GM12878 (cell line): ENCODE results near the gene NDUFA13. TPM values are rescaled to one million over a fixed set of nuclear protein-coding genes. Genes with fewer than 3 reads are reported as not detected.

Source experiments
- ATAC-seq: fragments of 200-7000 bp; cut with Tn5 transposase; 3 replicates; pipeline ENCODE4 v1.9.1; 2020; ENCODE audit warnings: mild to moderate bottlenecking, moderate library complexity
- BruUV-seq: library from RNA; stranded (reverse); fragments of 400-500 nt; replicated peaks from 2 replicates; lab custom pipeline; 2021; lab: Mats Ljungman, UMichigan
- CTCF ChIA-PET: fragments of 300-600 bp; sonication (Branson Sonifier 250); formaldehyde crosslinking; extraction: SDS; loops from one replicate; lab custom pipeline; 2021; ENCODE audit warnings: inconsistent platforms; lab: Yijun Ruan, JAX
- POLR2A ChIA-PET: fragments of 350-600 bp; formaldehyde crosslinking; extraction: SDS; loops from one replicate; lab custom pipeline; 2021; ENCODE audit warnings: inconsistent platforms; lab: Charles Lee
- RAD21 ChIA-PET: fragments of 300-600 bp; sonication (Branson Sonifier 250); formaldehyde crosslinking; loops from one replicate; lab custom pipeline; 2023; ENCODE audit warnings: antibody characterized with exemption; ENCODE audit not compliant: unreplicated experiment; lab: Charles Lee
- SMC1A ChIA-PET: fragments of 300-600 bp; sonication (Branson Sonifier 250); formaldehyde crosslinking; loops from one replicate; lab custom pipeline; 2023; ENCODE audit not compliant: unreplicated experiment, uncharacterized antibody; lab: Charles Lee
- DNase-seq: peaks from one replicate; pipeline ENCODE4 v3.0.0-alpha.2; 2011; ENCODE audit warnings: low read depth, low spot score
- FAIRE-seq: peaks from 3 replicates; lab custom pipeline; 2011; peaks lifted over from hg19 to GRCh38; lab: Jason Lieb, UNC
- H2AFZ ChIP-seq: 2 replicates; pipeline ENCODE4 v1.6.0; 2011; ENCODE audit warnings: low read depth, low read length, control low read depth; ENCODE audit not compliant: control insufficient read depth
- H3K27ac ChIP-seq: 2 replicates; pipeline ENCODE4 v1.5.1; 2011; ENCODE audit warnings: control low read depth; ENCODE audit not compliant: control insufficient read depth, insufficient read depth
- H3K27me3 ChIP-seq, 2 experiments: replicated peaks in 1 of 2; 2 replicates each; pipeline versions ENCODE4 v1.6.0 to v1.6.1; 2011; ENCODE audit warnings: low read length in 1 of 2; ENCODE audit not compliant: control insufficient read depth in 2 of 2, insufficient read depth in 2 of 2
- H3K36me3 ChIP-seq, 2 experiments: 2 replicates each; pipeline ENCODE4 v1.5.1; 2011; ENCODE audit warnings: low read length in 1 of 2; ENCODE audit not compliant: control insufficient read depth in 2 of 2, insufficient read depth in 2 of 2
- H3K4me1 ChIP-seq: 2 replicates; pipeline ENCODE4 v1.6.1; 2011; ENCODE audit warnings: mild to moderate bottlenecking, low read length, moderate library complexity, mixed read lengths; ENCODE audit not compliant: control insufficient read depth, insufficient read depth
- H3K4me2 ChIP-seq: 2 replicates; pipeline ENCODE4 v1.6.0; 2011; ENCODE audit warnings: control low read depth; ENCODE audit not compliant: control insufficient read depth, insufficient read depth
- H3K4me3 ChIP-seq: fragments of 200-600 bp; sonication (generic); 2 replicates; pipeline ENCODE4 v1.5.1; 2016
- H3K79me2 ChIP-seq: 2 replicates; pipeline ENCODE4 v1.6.0; 2011; ENCODE audit warnings: low read length; ENCODE audit not compliant: control insufficient read depth, insufficient read depth
- H3K9ac ChIP-seq: 2 replicates; pipeline ENCODE4 v1.8.0; 2011; ENCODE audit warnings: low read length, control low read depth, mixed read lengths; ENCODE audit not compliant: control insufficient read depth, insufficient read depth
- H3K9me3 ChIP-seq: replicated peaks from 3 replicates; pipeline ENCODE4 v1.5.1; 2011; ENCODE audit warnings: mild to moderate bottlenecking, low read length; ENCODE audit not compliant: control insufficient read depth, insufficient read depth
- H4K20me1 ChIP-seq: 2 replicates; pipeline ENCODE4 v1.6.0; 2011; ENCODE audit not compliant: control insufficient read depth, insufficient read depth
- BACH1 ChIP-seq: fragments of 450-650 bp; IDR thresholded peaks from 2 replicates; pipeline ENCODE4 v1.6.1; 2017; ENCODE audit warnings: mild to moderate bottlenecking, borderline replicate concordance
- BCLAF1 ChIP-seq: fragments of 450-650 bp; IDR thresholded peaks from 2 replicates; pipeline ENCODE4 v1.6.1; 2017; ENCODE audit warnings: antibody characterized with exemption, mild to moderate bottlenecking, moderate library complexity
- CBFB ChIP-seq: IDR thresholded peaks from 2 replicates; pipeline ENCODE4 v1.6.1; 2016; ENCODE audit warnings: antibody characterized with exemption, low read depth
- CBX5 ChIP-seq: sonication (generic); IDR thresholded peaks from 2 replicates; pipeline ENCODE4 v1.6.1; 2016; ENCODE audit warnings: low read depth, moderate library complexity, mild to moderate bottlenecking, inconsistent platforms
- CREB1 ChIP-seq: IDR thresholded peaks from 2 replicates; pipeline ENCODE4 v1.6.1; 2012; ENCODE audit warnings: low read depth, mild to moderate bottlenecking, inconsistent platforms
- FOS ChIP-seq: IDR thresholded peaks from 3 replicates; pipeline ENCODE4 v1.6.1; 2011; ENCODE audit warnings: borderline replicate concordance; ENCODE audit not compliant: insufficient read length; ENCODE audit errors: extremely low read depth
- HSF1 ChIP-seq: fragments of 150-350 bp; IDR thresholded peaks from 2 replicates; pipeline ENCODE4 v1.6.1; 2014; ENCODE audit warnings: mild to moderate bottlenecking, low read depth, low read length
- IKZF2 ChIP-seq, 2 experiments: fragments of 450-650 bp; IDR thresholded peaks; 2 replicates each; pipeline ENCODE4 v1.6.1; 2017; ENCODE audit warnings: mild to moderate bottlenecking in 2 of 2, moderate library complexity in 2 of 2
- MTA3 ChIP-seq: IDR thresholded peaks from 2 replicates; pipeline ENCODE4 v1.6.1; 2012; ENCODE audit warnings: low read length, inconsistent platforms, borderline replicate concordance
- NR2C2 ChIP-seq: IDR thresholded peaks from 2 replicates; pipeline ENCODE4 v1.6.1; 2011; ENCODE audit warnings: borderline replicate concordance, low read depth; ENCODE audit not compliant: control insufficient read depth, insufficient read length
- NRF1 ChIP-seq: conservative IDR thresholded peaks from 2 replicates; pipeline ENCODE4 v1.6.1; 2011; ENCODE audit warnings: mild to moderate bottlenecking, low read depth, low read length, improper control_type of control experiment
- PAX5 ChIP-seq: IDR thresholded peaks from 2 replicates; pipeline ENCODE4 v1.6.1; 2011; ENCODE audit warnings: low read depth, low read length, borderline replicate concordance
- USF1 ChIP-seq: IDR thresholded peaks from 2 replicates; pipeline ENCODE4 v1.6.1; 2011; ENCODE audit warnings: borderline replicate concordance, low read depth, mild to moderate bottlenecking, moderate library complexity, mixed read lengths, low read length; ENCODE audit not compliant: insufficient read depth; ENCODE audit errors: extremely low read length
- ZNF207 ChIP-seq: fragments of 450-650 bp; IDR thresholded peaks from 2 replicates; pipeline ENCODE4 v1.6.1; 2014; ENCODE audit warnings: antibody characterized with exemption, mild to moderate bottlenecking, borderline replicate concordance
- ZNF24 ChIP-seq: fragments of 450-650 bp; IDR thresholded peaks from 2 replicates; pipeline ENCODE4 v1.6.1; 2017; ENCODE audit warnings: antibody characterized with exemption, mild to moderate bottlenecking
- WGBS: methylation state at CpG from one replicate; pipeline ENCODE4 v1.1.6; 2016; ENCODE audit warnings: low lambda C conversion rate; ENCODE audit not compliant: insufficient replicate concordance, insufficient coverage; ENCODE audit errors: missing lambda C conversion rate; 5-methylcytosine and 5-hydroxymethylcytosine counted together
- in situ Hi-C: fragments of 300-500 bp; cut with MboI; formaldehyde crosslinking; loops from 9 replicates; pipeline ENCODE4 v1.14.3; 2018; ENCODE audit warnings: mixed read lengths
- intact Hi-C: fragments of 100-400 bp; cut with micrococcal nuclease; formaldehyde crosslinking; loops from one replicate; pipeline ENCODE4 v1.14.2; 2022; ENCODE audit not compliant: unreplicated experiment
- polyA plus RNA-seq, 11 experiments: library from polyadenylated mRNA; depleted of rRNA in 4 of 11; unstranded in 6 of 11; stranded (reverse) in 5 of 11; fragments of >200 nt; fragmentation: Nextera tagmentation in 4 of 11; fragmentation: Illumina TruSeq in 1 of 11; extraction: Ambion mirVana in 4 of 11; extraction: Trizol in 1 of 11; gene quantifications; 1 replicate in 1 of 11; 2 replicates in 10 of 11; pipeline versions ENCODE4 v1.2.1 to v1.2.3, GENCODE V29; 2011 to 2016; ENCODE audit warnings: inconsistent platforms in 2 of 11, missing spikeins in 2 of 11, low read depth in 1 of 11
- total RNA-seq, 4 experiments: library from RNA; depleted of rRNA in 3 of 4; stranded (reverse); fragments of >200 nt in 3 of 4; fragmentation: Illumina TruSeq in 1 of 4; extraction: Trizol in 1 of 4; gene quantifications; 2 replicates each; pipeline versions ENCODE4 v1.2.1 to v1.2.3, GENCODE V29; 2013 to 2021

Gene NDUFA13
- total and polyA plus RNA-seq, 10 of the 15 experiments (the other 5 are each of a cell fraction or from before 2014, with no cell fraction given) = 224 to 586 (median 456) TPM

GRCh38 chr19:19534556-19535265, 18.7 kb downstream of the NDUFA13 start:
- POLR2A ChIA-PET = interaction anchor here (0.5 to 0.6 kb wide), 2 partner anchors 88 to 209 kb away, joined by 3 to 7 read pairs; no protein-coding TSS in a partner anchor
- CTCF ChIA-PET = interaction anchor here (0.6 to 1.1 kb wide), 2 partner anchors 19 to 110 kb away, joined by 3 read pairs; no protein-coding TSS in a partner anchor

More at GRCh38 chr19:19534556-19535265, 18.7 kb downstream of the NDUFA13 start:
- FAIRE-seq = no peak
- DNase-seq = no peak
- H3K79me2 ChIP-seq = no peaks in the 10 kb centered on the region
- no peak for ATAC-seq
- TF ChIP-seq BCLAF1 (no peak), BACH1 (no peak), CBFB (no peak), PAX5 (no peak), ZNF207 (no peak), ZNF24 (no peak), NR2C2 (no peak), IKZF2 (IDR thresholded peaks at IDR 0.05) (no peak), HSF1 (no peak), USF1 (no peak), NRF1 (no peak), CREB1 (no peak), CBX5 (no peak), FOS (no peak), MTA3 (no peak)
- TF ChIP-seq, all 136 proteins: peak for 0
- H3K27ac ChIP-seq = no peak overlapping the region
- no peaks in the 10 kb centered on the region for H4K20me1 ChIP-seq
- no peak overlapping the region for H3K4me3 ChIP-seq
- SMC1A ChIA-PET = interaction anchor here (0.7 kb wide), 1 partner anchor 127 kb away, joined by 3 read pairs; no protein-coding TSS in a partner anchor
- H3K4me1 ChIP-seq = no peaks in the 10 kb centered on the region
- H3K4me2 ChIP-seq = no peak overlapping the region
- 92% methylated on average over 27 of the region's 27 CpGs for WGBS
- RAD21 ChIA-PET = no interaction called here
- H3K27me3 ChIP-seq = peaks cover 0 to 3% of the 10 kb centered on the region in 2 experiments; a peak in 1 of 4 replicates
- peaks cover 0 to 3% of the 10 kb centered on the region in 2 experiments; a peak in 2 of 4 replicates for H3K36me3 ChIP-seq
- no peak overlapping the region for H3K9ac ChIP-seq
- intact Hi-C loops = no loop called here
- no TSS peak for BruUV-seq
- H2AFZ ChIP-seq = no peak overlapping the region
- H3K9me3 ChIP-seq = no peaks in the 10 kb centered on the region; the same call in 2 of the 3 replicates
- in situ Hi-C loops = loop anchor here (25.0 kb wide), 4 partner anchors 878 to 1503 kb away; partner anchors contain the start of genes ZNF66 and ZNF737
